Ascending aorta (tissue), 2 donors: Measurements from ENCODE around the gene SLC25A34. TPM values are rescaled to one million over a fixed set of nuclear protein-coding genes. Genes with fewer than 3 reads are reported as not detected.

Source experiments
- DNase-seq, 2 donors: peaks; one replicate each; pipeline ENCODE4 v3.0.0-alpha.2; 2019; ENCODE audit warnings: low spot score in 2 of 2
- H3K27ac ChIP-seq, 2 donors: fragments of 200-600 bp; sonication (generic); one replicate each; pipeline ENCODE4 v1.5.1; 2016 to 2017; ENCODE audit warnings: mild to moderate bottlenecking in 1 of 2
- H3K27me3 ChIP-seq: fragments of 200-600 bp; sonication (generic); one replicate; pipeline ENCODE4 v1.5.1; 2017
- H3K36me3 ChIP-seq, 2 donors: fragments of 200-600 bp; sonication (generic); one replicate each; pipeline ENCODE4 v1.5.1; 2016
- H3K4me1 ChIP-seq, 2 donors: fragments of 200-600 bp; sonication (generic); one replicate each; pipeline ENCODE4 v1.5.1; 2016 to 2017; ENCODE audit warnings: mild to moderate bottlenecking in 1 of 2
- H3K4me3 ChIP-seq, 2 donors: fragments of 200-600 bp; sonication (generic); one replicate each; pipeline ENCODE4 v1.5.1; 2016 to 2017; ENCODE audit warnings: mild to moderate bottlenecking in 1 of 2
- H3K9me3 ChIP-seq, 2 donors: fragments of 200-600 bp; sonication (generic); one replicate each; pipeline ENCODE4 v1.5.1; 2016
- intact Hi-C: fragments of 100-400 bp; cut with DNase I; formaldehyde crosslinking; loops from one replicate; pipeline ENCODE4 v1.15.1; 2023
- total RNA-seq: library from RNA; depleted of rRNA; stranded (reverse); fragments of >200 nt; gene quantifications from one replicate; pipeline ENCODE4 v1.1.0, GENCODE V29; 2016
- TF ChIP-seq, protein P1 (sequence below), 3 experiments: fragments of 200-600 bp in 2 of 3; fragments of 450-650 bp in 1 of 3; sonication (generic) in 2 of 3; IDR thresholded peaks; one replicate each; pipeline ENCODE4 v1.5.1; 2016 to 2019; ENCODE audit warnings: antibody characterized with exemption in 3 of 3, mild to moderate bottlenecking in 1 of 3, moderate library complexity in 1 of 3

The SLC25A34 gene
- total RNA-seq, 1 donor from 2014 or later, result 5.7 TPM

- no peak for DNase-seq
- Histone ChIP-seq H3K4me3 (peak overlapping the region; percentile 86 to 89), H3K27ac (peak overlapping the region; percentile 93 to 96), H3K4me1 (peaks cover 10 to 24% of the 10 kb centered on the region in 2 donors), H3K27me3 (no peaks in the 10 kb centered on the region), H3K36me3 (peaks cover 0 to 8% of the 10 kb centered on the region in 2 donors), H3K9me3 (no peaks in the 10 kb centered on the region)
- TF ChIP-seq, protein P1, sequence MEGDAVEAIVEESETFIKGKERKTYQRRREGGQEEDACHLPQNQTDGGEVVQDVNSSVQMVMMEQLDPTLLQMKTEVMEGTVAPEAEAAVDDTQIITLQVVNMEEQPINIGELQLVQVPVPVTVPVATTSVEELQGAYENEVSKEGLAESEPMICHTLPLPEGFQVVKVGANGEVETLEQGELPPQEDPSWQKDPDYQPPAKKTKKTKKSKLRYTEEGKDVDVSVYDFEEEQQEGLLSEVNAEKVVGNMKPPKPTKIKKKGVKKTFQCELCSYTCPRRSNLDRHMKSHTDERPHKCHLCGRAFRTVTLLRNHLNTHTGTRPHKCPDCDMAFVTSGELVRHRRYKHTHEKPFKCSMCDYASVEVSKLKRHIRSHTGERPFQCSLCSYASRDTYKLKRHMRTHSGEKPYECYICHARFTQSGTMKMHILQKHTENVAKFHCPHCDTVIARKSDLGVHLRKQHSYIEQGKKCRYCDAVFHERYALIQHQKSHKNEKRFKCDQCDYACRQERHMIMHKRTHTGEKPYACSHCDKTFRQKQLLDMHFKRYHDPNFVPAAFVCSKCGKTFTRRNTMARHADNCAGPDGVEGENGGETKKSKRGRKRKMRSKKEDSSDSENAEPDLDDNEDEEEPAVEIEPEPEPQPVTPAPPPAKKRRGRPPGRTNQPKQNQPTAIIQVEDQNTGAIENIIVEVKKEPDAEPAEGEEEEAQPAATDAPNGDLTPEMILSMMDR (IDR thresholded peaks at IDR 0.05), result no peak
- intact Hi-C loops, result no loop called here
These were observed 21.0 kb downstream of the SLC25A34 start for GRCh38 chr1:15757016-15757543.

DNA sequence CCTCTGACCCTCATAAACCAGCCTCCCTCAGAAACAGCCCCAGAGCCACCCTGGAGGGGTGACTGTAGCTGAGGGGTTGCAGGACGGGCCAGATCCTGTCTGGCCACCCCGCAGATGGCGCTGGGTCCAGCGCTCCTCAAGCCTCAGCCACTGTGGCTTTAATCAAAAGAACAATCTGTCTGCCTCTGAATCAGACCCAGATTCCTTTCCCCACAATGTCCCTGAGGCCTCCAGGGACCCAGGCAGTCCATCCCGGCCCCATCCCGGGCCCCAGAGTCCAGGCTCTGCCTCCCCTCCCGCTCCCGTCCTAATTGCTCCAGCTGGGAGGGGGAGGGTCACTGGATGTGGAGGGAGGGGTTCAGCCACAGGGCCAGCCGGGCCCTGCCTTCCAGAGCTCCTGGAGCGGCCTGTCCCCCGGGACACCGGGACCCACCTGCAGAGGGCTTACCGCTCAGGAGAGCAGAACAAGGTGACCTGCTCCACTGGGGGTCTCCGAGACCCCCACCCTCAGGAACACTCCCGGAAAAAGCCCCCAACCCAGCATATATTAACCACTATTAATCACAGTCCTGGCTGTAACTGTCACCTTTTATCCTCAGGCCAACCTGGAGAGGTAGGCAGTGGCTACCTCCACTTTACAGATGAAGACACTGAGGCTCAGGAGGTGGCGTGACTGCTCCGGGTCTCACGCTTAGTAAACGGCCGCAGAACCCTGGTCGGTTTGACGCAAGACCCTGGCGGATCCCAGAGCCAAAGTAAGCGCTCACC, 21.7 kb downstream of the SLC25A34 start:
- peak overlapping the region; percentile 93 to 96 for H3K27ac ChIP-seq
- peaks cover 9 to 29% of the 10 kb centered on the region in 2 donors for H3K4me1 ChIP-seq
- H3K27me3 ChIP-seq, result no peaks in the 10 kb centered on the region
- no peak for DNase-seq
- intact Hi-C loops, result no loop called here
- H3K4me3 ChIP-seq, result peak overlapping the region; percentile 86 to 89
- peaks cover 0 to 11% of the 10 kb centered on the region in 2 donors for H3K36me3 ChIP-seq
- H3K9me3 ChIP-seq, result no peaks in the 10 kb centered on the region
- TF ChIP-seq, protein P1 (IDR thresholded peaks at IDR 0.05), result no peak

DNA sequence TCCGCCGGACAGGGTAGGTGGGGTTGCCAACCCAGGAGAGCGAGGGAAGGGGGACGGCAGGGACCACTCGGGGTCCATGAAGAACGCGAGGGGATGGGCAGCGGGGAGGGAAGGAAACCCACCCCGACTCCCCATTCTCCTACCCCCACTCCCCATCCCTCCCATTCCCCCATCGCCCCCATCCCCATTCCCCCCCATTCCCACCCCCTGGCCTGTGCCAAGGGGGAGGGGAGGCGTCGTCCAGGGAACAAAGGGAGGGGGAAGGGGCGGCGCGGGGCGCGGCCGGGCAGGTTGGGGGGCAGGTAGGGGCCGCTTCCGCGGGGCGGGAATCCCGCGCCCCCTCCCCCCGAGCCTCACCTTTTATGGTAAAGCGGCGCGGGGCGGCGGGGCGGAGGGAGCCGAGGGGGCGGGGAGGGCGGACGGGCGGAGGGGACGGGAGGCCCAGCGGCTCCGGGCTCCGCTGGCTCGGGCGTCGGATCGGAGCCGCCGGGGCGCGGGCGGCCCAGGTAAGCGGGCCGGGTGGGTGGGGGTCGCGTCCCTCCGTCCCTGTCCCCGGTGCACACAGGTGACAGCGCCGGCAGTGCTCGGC, 22.4 kb downstream of the SLC25A34 start, which contains the start of gene FBLIM1:
Gene FBLIM1 (plus strand): TSS at position 453 of the 589 bp plus-strand sequence. CDS start 6,189 bp downstream, outside the sequence.
- Histone ChIP-seq H3K27ac (peak within 1 kb of the TSS; percentile 93 to 96), H3K4me1 (peaks cover 14 to 36% of the 10 kb centered on the region in 2 donors), H3K27me3 (no peaks in the 10 kb centered on the region), H3K9me3 (no peaks in the 10 kb centered on the region), H3K36me3 (peaks cover 0 to 14% of the 10 kb centered on the region in 2 donors), H3K4me3 (peak within 1 kb of the TSS; percentile 86 to 89)
- TF ChIP-seq, protein P1 (IDR thresholded peaks at IDR 0.05), result no peak
- intact Hi-C loops, result no loop called here
- DNase-seq, result no peak

- Histone ChIP-seq H3K27me3 (no peaks in the 10 kb centered on the region), H3K9me3 (no peaks in the 10 kb centered on the region), H3K27ac (peak overlapping the region; percentile 93 to 96), H3K4me1 (peaks cover 14 to 43% of the 10 kb centered on the region in 2 donors), H3K36me3 (peaks cover under 1 to 15% of the 10 kb centered on the region in 2 donors), H3K4me3 (peak overlapping the region; percentile 86 to 89)
- TF ChIP-seq, protein P1 (IDR thresholded peaks at IDR 0.05), result no peak
- intact Hi-C loops, result no loop called here
- no peak for DNase-seq
These were observed 23.0 kb downstream of the SLC25A34 start for GRCh38 chr1:15758953-15759661.

DNA sequence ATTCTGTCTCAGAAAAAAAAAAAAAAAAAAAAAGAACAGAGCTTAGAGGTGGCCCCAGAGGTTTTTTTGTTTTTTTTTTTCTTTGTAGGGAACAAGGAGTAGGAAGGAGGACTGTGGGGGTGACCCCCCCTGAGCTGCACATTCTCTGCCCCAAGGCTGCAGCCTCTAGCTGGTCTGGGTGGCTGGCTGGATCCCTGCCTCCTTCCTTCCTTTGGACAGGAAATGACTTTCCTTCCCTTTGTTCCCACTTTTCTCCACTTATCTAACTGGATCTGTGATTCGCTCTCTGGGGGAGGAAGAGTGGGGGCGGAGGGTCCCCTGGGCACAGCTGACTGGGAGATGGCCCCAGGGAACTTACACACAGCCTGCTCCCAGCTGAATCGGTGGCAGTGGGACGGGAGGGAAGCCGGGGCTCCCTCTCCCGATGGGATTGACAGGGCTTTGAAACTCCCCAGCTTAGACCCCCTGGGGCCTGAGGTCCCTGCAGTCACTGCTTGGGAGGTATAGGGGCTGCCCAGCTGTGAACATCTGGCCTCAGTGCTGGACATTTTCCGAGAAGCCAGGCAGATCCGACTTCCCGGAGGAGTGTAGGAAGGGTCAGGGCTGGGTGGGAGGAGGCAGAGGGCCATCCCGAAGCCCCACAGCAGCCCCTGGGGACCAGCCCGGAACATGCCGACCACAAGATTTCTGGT, 24.6 kb downstream of the SLC25A34 start:
- Histone ChIP-seq H3K27me3 (no peaks in the 10 kb centered on the region), H3K4me3 (peak overlapping the region; percentile 86 to 89), H3K9me3 (no peaks in the 10 kb centered on the region), H3K36me3 (peaks cover 14 to 30% of the 10 kb centered on the region in 2 donors), H3K4me1 (peaks cover 17 to 49% of the 10 kb centered on the region in 2 donors), H3K27ac (peak overlapping the region; percentile 93 to 96)
- intact Hi-C loops, result loop anchor here (1.0 kb wide), 1 partner anchor 11 kb away; no protein-coding TSS in a partner anchor
- TF ChIP-seq, protein P1 (IDR thresholded peaks at IDR 0.05), result no peak
- DNase-seq, result peak in 1 of 2 donors; percentile 83
